Testis (tissue), 2 donors: ENCODE results near the gene TCERG1L.

ENCODE experiments used
- POLR2A ChIP-seq: fragments of 450-650 bp; IDR thresholded peaks from one replicate; pipeline ENCODE4 v1.6.1; 2017; ENCODE audit warnings: antibody characterized with exemption, mild to moderate bottlenecking, moderate library complexity
- TF ChIP-seq, protein P1 (sequence below), 3 experiments: fragments of 450-650 bp in 2 of 3; fragments of 200-600 bp in 1 of 3; sonication (generic) in 1 of 3; IDR thresholded peaks; one replicate each; pipeline ENCODE4 v1.5.1; 2016 to 2019; ENCODE audit warnings: antibody characterized with exemption in 3 of 3, mild to moderate bottlenecking in 2 of 3, moderate library complexity in 1 of 3

GRCh38 chr10:131261890-131262475, 49.5 kb downstream of the TCERG1L start:
- TF ChIP-seq, protein P1, sequence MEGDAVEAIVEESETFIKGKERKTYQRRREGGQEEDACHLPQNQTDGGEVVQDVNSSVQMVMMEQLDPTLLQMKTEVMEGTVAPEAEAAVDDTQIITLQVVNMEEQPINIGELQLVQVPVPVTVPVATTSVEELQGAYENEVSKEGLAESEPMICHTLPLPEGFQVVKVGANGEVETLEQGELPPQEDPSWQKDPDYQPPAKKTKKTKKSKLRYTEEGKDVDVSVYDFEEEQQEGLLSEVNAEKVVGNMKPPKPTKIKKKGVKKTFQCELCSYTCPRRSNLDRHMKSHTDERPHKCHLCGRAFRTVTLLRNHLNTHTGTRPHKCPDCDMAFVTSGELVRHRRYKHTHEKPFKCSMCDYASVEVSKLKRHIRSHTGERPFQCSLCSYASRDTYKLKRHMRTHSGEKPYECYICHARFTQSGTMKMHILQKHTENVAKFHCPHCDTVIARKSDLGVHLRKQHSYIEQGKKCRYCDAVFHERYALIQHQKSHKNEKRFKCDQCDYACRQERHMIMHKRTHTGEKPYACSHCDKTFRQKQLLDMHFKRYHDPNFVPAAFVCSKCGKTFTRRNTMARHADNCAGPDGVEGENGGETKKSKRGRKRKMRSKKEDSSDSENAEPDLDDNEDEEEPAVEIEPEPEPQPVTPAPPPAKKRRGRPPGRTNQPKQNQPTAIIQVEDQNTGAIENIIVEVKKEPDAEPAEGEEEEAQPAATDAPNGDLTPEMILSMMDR (IDR thresholded peaks at IDR 0.05): no peak
- no peak for TF ChIP-seq POLR2A
